Astrocyte of the spinal cord (primary cell): ENCODE results near the gene LMO7.

Experiments
- DNase-seq: peaks from one replicate; pipeline ENCODE4 v3.0.0; 2011; ENCODE audit warnings: low read depth, low spot score
- H3K4me3 ChIP-seq: 2 replicates; pipeline ENCODE4 v1.5.1; 2011; ENCODE audit warnings: low read depth, mild to moderate bottlenecking, low read length, moderate library complexity
- in situ Hi-C: cut with HindIII; loops from 2 replicates; pipeline ENCODE4 v1.10.0; 2017; ENCODE audit warnings: low sequenced_read_pairs
- TF ChIP-seq, protein P1 (sequence below): IDR thresholded peaks from 2 replicates; pipeline ENCODE4 v1.5.1; 2012; ENCODE audit warnings: low read depth, mild to moderate bottlenecking, low read length, inconsistent platforms

Gene LMO7

DNA sequence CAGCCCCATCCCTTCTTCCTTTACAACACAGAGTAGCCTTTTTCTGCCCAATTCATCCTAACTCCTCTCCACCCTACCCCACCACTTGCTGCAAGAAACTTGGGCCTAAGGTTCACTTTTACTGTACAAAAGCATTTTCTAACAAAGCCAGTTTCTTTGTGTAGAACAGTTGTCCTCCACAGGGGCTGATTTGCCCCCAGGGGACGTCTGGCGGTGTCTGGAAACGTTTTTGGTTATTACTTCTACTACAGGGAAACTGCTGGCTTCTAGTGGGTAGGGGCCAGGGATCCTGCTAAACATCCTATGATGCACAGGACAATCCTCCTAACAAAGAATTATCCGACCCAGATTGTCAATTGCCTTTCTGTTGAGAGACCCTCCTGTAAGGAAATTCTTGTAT lies 7.3 kb upstream of the LMO7 start:
- TF ChIP-seq, protein P1, sequence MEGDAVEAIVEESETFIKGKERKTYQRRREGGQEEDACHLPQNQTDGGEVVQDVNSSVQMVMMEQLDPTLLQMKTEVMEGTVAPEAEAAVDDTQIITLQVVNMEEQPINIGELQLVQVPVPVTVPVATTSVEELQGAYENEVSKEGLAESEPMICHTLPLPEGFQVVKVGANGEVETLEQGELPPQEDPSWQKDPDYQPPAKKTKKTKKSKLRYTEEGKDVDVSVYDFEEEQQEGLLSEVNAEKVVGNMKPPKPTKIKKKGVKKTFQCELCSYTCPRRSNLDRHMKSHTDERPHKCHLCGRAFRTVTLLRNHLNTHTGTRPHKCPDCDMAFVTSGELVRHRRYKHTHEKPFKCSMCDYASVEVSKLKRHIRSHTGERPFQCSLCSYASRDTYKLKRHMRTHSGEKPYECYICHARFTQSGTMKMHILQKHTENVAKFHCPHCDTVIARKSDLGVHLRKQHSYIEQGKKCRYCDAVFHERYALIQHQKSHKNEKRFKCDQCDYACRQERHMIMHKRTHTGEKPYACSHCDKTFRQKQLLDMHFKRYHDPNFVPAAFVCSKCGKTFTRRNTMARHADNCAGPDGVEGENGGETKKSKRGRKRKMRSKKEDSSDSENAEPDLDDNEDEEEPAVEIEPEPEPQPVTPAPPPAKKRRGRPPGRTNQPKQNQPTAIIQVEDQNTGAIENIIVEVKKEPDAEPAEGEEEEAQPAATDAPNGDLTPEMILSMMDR, result no peak
- H3K4me3 ChIP-seq, result no peak overlapping the region
- DNase-seq, result no peak
- in situ Hi-C loops, result no loop called here

DNA sequence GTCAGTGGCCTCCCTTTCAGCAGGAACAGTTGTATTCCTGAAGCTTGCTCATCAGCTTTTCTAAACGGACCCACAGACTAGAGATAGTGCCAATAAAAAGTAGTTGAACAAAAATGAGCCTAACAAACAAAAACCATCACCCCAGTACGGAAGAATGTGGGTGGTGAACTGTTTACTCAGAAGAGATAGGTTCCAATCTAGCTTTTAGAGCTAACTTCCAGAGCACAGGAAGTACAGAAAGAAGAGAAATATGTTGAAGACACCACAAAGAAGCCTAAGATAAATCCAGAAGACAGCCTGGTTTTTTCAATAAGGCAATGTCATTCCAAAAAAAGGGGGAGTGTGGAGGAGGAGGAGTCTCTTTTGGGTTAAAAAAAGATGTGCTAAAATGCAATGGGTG lies 2.8 kb upstream of the LMO7 start:
- in situ Hi-C loops, result no loop called here
- H3K4me3 ChIP-seq, result no peak overlapping the region
- TF ChIP-seq, protein P1, result no peak
- peak; percentile 86 for DNase-seq

DNA sequence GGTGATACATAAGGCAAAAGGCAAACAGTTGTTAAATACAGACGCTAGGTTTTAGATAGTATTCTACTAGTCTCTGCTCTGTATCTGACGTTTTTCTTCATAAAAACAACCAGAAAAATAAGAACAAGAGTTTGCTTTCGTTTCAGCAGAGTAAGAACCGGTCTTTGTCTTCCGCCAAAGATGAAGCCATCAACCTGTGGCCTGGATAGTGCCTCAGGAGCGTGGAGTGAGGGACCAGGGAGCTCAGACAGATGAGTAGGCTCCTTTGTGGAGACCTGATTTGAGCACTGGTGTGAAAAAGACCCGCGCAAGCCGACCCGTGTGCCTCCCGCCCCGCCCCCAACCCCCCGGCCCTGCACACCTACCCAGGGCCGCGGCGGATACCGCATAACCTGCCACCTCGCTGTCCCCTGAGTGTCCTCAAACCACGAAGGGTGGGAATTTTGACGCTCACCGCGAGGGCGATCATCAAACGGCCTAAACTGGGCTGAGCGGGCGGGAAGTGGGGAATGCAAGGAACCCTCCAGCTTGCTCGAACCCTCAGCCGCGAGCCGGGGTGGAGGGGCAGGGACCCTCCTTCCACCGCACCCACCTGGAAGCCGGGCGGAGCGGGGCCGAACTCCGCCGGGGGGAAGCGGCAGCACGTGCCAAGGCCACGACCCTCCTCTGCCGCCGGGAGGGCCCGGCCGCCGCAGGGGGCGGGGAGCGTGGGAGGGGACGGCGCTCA lies 866 bp upstream of the LMO7 start:
- TF ChIP-seq, protein P1, result no peak
- in situ Hi-C loops, result no loop called here
- DNase-seq, result peak; percentile 48
- H3K4me3 ChIP-seq, result peak overlapping the region; percentile 94

DNA sequence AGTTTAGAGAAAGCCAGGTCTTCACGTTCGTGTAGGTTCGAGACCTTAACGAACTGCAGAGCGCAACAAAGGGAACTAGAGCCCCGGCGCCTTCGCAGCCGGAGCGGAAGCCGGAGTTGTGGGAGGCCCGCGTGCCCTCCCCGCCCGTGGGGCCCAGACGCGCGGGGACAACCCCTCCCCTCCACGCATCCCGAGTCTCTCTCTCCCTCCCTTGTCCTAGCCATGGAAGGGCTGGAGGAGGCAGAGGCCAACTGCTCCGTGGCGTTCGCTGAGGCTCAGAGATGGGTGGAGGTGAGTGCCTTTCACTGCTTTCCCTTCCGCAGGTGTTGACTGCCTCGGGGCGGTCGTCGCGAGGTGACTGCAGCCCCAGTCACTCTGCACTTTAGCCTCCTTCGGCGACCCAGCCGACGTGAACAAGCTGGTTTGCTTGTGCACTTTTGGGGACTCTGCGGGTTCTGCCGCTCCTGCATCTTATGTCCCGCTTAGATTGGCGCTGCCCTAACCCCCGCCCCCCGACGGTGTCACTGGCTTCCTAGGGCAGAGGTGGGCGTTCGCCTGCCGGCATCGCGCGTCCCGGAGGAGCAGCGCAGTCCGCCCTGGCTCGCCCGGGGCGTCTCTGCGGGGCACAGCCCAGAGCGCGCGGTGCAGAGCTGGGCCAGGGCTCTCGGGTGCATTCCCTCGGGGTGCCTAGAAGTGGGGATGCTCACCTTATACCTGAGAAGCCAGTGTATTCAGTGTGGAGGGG lies 478 bp downstream of the LMO7 start:
- DNase-seq, result peak; percentile 72
- TF ChIP-seq, protein P1, result no peak
- peak overlapping the region; percentile 94 for H3K4me3 ChIP-seq
- in situ Hi-C loops, result no loop called here

DNA sequence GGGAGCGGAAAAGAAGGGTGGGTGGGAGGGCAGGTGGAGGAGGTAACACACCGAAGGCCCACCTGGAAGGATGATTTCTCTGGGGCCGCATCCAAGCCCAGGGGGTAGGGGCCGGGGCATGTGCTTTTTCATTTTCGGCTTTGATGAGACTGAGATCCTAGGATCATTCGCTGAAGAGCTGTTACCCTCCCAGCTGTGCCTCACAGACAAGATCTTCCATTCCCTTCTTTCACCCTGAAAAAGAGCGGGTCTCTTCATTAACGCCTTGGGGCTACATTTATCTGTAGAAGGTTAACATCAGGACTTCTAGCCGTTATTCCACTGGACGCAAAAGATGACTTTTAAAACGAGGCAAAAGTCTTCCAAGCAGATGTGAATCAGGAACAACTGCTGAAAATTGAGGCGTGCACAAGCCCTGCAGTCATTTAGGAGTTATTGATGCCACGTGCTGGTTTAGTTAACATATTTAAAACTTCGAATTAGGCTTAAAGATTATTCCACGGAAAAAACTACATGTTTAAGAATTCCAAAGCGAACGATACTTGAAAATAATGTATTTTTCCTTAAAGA lies 1.1 kb downstream of the LMO7 start:
- peak; percentile 36 for DNase-seq
- TF ChIP-seq, protein P1, result no peak
- H3K4me3 ChIP-seq, result peak overlapping the region; percentile 94
- in situ Hi-C loops, result no loop called here

DNA sequence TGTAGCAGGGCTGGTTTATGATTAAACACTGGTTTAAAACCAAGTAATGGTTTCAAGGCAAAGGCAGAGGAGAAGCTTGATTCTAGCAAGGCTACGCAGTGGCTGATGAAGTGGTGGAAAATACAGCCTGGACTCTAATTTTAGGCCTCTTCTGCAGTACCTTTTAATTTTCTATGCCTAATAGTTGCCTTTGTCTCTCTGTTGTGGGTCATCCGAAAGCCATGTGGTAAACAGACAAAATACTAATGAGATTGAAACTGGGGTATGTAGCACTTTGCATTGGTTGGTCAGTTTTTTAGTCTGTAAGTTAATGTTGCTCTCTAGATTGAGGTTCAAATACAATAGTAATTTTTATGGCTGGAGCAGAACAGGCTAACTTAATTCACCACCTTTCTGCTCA lies 3.3 kb downstream of the LMO7 start:
- TF ChIP-seq, protein P1, result no peak
- DNase-seq, result no peak
- peak overlapping the region; percentile 94 for H3K4me3 ChIP-seq
- in situ Hi-C loops, result no loop called here
